Measurements from ENCODE around the gene FBXO11.

Gene FBXO11

GRCh38 chr2:47799031-47799609 is 107.2 kb downstream of the FBXO11 start:
- in situ Hi-C loops (cut with MboI; ENCODE audit: low sequenced_read_pairs): no loop called here

GRCh38 chr2:47798631-47799030 is 107.7 kb downstream of the FBXO11 start:
- in situ Hi-C loops (cut with MboI; ENCODE audit: low sequenced_read_pairs): no loop called here

DNA sequence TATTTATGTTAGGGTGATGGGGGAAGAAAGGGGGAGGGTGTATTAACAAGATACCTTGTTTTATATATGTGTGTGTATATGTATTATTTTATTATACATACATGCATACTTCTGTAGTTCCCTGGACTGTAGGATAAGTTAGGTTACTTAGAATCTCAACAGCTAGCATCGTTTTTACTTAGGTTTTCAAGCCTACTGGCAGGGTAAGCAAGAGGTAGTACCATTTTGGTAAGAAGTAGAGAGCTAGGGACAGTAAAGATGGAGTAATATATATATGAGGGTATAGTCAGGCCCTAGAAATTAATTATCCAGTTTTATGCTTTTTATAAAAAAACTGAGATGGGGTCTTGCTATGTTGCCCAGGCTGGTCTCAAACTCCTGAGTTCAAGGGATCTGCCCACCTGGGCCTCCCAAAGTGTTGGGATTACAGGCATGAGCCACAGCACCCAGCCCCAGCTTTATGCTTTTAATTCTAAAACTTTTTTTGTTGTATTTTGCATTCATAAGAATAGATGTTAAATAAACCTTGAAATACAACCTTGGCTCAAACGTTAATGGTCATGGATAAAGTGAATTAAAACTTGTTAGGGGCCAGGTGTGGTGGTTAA is 110.1 kb downstream of the FBXO11 start:
- in situ Hi-C loops (cut with MboI; ENCODE audit: low sequenced_read_pairs): no loop called here

DNA sequence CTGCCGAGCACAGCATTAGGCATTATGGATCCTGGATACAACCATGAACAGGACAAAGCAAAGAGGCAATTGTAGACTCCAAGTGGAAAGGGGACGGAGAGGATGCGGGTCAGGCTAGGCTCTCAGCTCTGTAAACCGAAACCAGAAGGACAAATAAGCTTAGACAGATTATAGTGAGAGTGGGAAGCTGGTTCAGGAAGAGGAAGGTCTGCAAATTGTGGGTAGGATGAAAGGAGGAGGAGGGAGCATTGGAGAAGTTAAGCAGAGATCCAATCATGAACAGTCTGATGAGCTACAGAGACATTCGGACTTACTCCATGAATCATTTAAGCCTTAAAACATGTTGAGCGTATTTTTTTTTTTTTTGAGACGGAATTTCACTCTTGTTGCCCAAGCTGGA is 120.3 kb downstream of the FBXO11 start:
- in situ Hi-C loops (cut with MboI; ENCODE audit: low sequenced_read_pairs): no loop called here

- in situ Hi-C loops (cut with MboI; ENCODE audit: low sequenced_read_pairs): no loop called here
Measured at GRCh38 chr2:47784352-47784851, 121.9 kb downstream of the FBXO11 start.

DNA sequence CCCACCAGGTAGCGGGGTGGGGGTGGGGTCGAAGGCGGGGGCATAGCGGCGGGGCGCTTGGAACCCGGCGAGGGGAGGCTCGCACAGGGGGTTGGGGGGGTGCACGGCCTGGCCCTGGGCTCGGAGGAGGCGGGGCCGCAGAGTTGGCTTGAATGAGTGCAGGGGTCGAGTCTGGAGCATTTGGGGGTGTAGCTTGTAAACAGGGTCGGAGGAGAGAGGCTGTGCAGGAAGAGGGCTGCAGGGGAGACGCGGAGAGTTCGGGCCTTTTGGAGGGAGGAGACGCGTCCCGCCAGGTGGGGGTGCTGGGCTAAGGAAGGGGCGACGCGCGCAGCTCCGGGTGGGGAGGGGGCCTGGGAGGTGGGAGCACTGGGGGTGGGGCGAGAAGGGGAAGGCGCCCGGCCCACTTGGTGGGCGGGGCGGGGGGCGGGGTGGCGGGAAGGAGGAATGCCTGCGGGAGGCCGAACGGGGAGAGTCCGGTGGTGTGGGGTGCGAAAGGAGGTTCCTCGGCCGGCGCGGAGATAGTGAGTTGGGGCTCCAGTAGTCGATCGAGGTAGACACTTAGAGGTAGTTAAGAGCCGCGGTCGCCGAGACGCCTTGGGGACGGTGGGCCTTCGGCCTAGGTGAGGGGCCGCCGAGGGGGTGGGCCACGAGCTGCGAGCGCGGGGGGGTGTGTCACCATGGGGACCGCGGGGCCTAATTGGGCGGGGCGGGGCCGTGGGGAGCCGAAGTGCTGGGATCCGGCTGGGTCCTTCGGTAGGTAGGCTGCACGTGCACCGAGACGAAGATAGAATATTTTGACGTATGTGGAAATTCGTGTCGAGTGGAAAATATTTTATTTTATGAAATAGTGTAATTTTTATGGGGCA is 122.6 kb downstream of the FBXO11 start:
- in situ Hi-C loops (cut with MboI; ENCODE audit: low sequenced_read_pairs): no loop called here

DNA sequence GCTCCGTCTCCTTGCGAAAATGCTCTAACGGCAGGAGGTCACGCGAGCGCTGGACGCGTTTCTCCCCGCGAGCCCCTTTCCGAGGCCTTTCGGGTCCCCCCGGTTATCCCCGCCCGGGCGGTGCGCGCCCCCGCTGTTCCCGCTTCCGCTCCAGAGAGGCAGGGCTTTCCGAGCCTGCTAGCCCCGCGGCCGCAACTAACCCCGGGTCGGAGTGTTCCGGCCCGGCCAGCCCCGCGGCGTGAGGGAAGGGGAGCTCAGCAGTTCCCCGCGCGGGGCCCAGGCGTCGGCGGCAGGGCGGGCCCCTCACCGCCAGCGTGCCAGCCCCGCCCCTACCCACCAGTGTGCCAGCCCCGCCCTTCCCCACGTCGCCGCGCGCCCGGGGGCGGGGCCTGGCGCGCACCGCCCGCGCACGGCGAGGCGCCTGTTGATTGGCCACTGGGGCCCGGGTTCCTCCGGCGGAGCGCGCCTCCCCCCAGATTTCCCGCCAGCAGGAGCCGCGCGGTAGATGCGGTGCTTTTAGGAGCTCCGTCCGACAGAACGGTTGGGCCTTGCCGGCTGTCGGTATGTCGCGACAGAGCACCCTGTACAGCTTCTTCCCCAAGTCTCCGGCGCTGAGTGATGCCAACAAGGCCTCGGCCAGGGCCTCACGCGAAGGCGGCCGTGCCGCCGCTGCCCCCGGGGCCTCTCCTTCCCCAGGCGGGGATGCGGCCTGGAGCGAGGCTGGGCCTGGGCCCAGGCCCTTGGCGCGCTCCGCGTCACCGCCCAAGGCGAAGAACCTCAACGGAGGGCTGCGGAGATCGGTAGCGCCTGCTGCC is 123.4 kb downstream of the FBXO11 start, which contains the start of gene MSH6:
TSS of gene MSH6 (plus strand) at position 475 of the 815 bp plus-strand sequence. CDS start at position 564, 89 bp downstream.
- in situ Hi-C loops (cut with MboI; ENCODE audit: low sequenced_read_pairs): no loop called here

GRCh38 chr2:47782381-47782670 is 124.0 kb downstream of the FBXO11 start:
- in situ Hi-C loops (cut with MboI; ENCODE audit: low sequenced_read_pairs): no loop called here

DNA sequence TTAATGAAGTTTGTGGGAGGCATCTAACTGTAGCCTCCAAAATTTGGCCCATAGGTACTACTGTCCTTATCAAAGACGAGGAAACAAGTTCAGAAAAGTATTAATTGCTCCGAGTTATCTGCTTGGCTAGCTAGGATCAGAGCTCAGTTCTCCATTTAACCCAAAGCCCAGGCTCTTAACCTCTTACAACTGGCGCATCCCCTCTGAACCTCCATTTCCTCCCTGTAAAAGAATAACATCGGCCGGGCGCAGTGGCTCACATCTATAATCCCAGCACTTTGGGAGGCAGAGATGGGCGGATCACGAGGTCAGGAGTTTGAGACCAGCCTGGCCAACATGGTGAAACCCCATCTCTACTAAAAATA is 126.9 kb downstream of the FBXO11 start:
- in situ Hi-C loops (cut with MboI; ENCODE audit: low sequenced_read_pairs): no loop called here

DNA sequence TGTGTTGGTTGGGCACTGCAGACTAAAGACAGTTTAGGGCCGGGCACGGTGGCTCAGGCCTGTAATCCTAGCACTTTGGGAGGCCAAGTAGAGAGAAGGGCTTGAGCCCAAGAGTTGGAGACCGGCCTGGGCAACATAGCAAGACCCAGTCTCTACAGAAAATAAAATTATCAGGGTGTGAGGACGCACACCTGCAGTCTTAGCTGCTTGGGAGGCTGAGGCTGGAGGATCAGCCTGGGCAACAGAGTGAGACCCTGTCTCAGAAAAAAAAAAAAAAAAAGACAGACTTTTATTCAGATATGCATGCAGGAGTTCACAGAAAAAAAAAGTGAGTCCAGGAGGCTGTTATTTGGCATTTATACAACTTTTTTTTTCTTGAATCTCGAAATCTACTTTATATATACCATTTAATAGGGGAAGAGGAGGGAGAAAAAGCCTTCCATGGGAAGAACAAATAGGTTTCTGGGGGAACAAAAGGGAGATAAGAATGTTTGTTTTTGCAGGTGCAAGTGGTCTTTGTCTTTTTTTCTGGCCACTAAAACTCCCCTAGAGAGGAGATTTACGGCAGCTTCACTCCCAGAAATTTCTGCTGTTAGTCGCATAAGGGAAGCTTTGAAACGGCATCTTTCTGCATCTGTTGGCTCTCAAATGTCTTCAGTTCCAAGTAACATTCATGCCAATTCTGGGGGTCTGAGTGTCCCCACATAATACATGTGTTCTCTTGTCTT is 127.4 kb downstream of the FBXO11 start:
- in situ Hi-C loops (cut with MboI; ENCODE audit: low sequenced_read_pairs): no loop called here

DNA sequence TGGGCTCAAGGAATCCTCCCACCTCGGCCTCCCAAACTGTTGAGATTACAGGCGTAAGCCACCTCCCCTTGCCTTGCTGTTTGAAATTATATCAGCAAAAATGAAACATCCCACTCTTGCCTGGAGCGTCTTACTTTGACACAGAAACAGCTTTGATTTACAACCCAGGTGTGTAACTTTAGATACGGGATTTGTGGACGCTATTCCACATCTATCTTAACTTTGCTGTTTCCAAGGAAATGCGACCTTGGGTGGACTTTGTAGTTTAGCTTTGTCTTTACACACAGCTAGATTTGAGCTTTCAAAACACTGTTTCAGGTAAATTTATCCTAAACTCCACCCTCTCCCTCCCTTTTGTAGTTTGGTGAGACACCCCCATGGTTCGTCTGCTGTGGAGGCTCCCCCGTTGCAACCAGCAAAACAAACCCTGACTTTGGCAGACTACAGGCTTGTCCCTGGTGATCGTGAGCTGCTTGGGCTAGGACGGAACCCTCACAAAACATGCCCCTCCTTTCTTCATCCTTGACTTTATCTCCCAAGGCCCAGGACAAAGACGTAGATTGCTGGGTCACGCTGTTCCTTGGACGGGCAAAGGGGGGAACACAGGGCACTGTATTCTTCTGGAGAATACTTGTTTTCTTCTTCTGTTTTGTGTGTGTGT is 128.9 kb downstream of the FBXO11 start:
- in situ Hi-C loops (cut with MboI; ENCODE audit: low sequenced_read_pairs): no loop called here

- in situ Hi-C loops (cut with MboI; ENCODE audit: low sequenced_read_pairs): no loop called here
Measured at GRCh38 chr2:47774567-47774966, 131.7 kb downstream of the FBXO11 start.

- in situ Hi-C loops (cut with MboI; ENCODE audit: low sequenced_read_pairs): no loop called here
Measured at GRCh38 chr2:47772343-47772742, 134.0 kb downstream of the FBXO11 start.

- in situ Hi-C loops (cut with MboI; ENCODE audit: low sequenced_read_pairs): no loop called here
Measured at GRCh38 chr2:47771211-47771610, 135.1 kb downstream of the FBXO11 start.

GRCh38 chr2:47769318-47769717 is 137.0 kb downstream of the FBXO11 start:
- in situ Hi-C loops (cut with MboI; ENCODE audit: low sequenced_read_pairs): loop anchor here (10.0 kb wide), 1 partner anchor 435 kb away; no protein-coding TSS in a partner anchor

DNA sequence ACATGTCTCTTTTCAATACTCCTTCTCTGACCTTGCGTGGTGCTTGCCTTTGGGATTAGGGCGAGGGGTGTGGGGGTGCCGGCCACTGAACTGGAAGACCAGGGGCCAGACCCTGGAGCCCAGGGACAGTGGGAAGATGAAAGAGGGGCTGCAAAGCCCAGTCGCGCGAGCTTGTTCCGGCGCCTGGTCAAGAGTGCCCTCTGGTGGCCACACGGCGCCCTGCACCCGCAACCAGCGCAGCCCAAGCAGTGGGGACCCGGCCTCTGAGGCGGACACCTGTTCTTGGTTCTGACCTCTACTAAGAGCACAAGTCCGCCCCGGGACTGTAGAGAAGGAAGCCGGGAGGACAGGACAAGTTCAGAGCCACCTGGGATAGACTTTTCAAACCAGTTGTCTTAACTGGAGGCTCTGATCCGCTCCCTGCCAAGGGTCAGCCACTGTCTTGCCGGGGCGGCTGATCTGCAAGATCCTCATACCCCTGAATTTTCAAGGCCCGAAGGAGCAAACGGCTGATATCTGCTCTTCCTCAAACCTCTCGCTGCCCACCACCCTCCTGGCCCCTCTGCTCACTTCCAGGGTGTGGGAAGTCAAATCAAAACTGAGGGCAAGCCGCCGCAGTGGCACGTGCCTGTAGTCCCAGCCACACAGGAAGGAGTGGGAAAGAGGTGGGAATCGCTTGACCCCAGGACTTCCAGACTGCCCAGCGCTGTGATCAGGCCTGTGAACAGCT is 138.3 kb downstream of the FBXO11 start:
- in situ Hi-C loops (cut with MboI; ENCODE audit: low sequenced_read_pairs): loop anchor here (10.0 kb wide), 1 partner anchor 433 kb away; no protein-coding TSS in a partner anchor

DNA sequence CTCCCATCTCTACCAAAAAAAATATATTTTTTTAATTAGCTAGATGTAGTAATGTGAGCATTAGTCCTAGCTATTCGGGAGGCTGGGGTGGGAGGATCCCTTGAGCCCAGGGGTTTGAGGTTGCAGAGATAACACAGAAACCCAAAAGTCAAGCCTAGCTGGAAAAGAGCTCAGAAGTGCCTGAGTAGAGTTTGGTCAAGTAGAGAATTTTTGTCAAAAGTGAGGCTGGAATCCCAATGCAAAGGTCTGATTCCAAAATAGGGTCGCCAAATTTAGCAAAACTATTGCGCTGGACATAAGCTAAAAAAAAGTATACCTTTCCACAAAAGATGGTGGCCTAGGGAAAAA is 138.8 kb downstream of the FBXO11 start:
- in situ Hi-C loops (cut with MboI; ENCODE audit: low sequenced_read_pairs): loop anchor here (10.0 kb wide), 1 partner anchor 433 kb away; no protein-coding TSS in a partner anchor

GRCh38 chr2:47751856-47752414 is 154.4 kb downstream of the FBXO11 start:
- in situ Hi-C loops (cut with MboI; ENCODE audit: low sequenced_read_pairs): no loop called here

GRCh38 chr2:47747878-47748277 is 158.4 kb downstream of the FBXO11 start:
- in situ Hi-C loops (cut with MboI; ENCODE audit: low sequenced_read_pairs): no loop called here
